Brain microvascular endothelial cell (primary cell): Measurements from ENCODE around the gene PTMA.

Source experiments
- DNase-seq: peaks from one replicate; pipeline ENCODE4 v3.0.0-alpha.2; 2020
- H3K27ac ChIP-seq: fragments of 250-450 bp; sonication (Bioruptor Pico); 2 replicates; pipeline ENCODE4 v1.5.1; 2020; ENCODE audit warnings: mild to moderate bottlenecking, moderate library complexity
- H3K27me3 ChIP-seq: fragments of 250-450 bp; sonication (Bioruptor Pico); replicated peaks from 2 replicates; pipeline ENCODE4 v1.5.1; 2020; ENCODE audit warnings: mild to moderate bottlenecking
- H3K36me3 ChIP-seq: fragments of 250-450 bp; sonication (Bioruptor Pico); replicated peaks from 2 replicates; pipeline ENCODE4 v1.5.1; 2020; ENCODE audit warnings: mild to moderate bottlenecking
- H3K4me3 ChIP-seq: 2 replicates; pipeline ENCODE4 v1.5.1; 2011; ENCODE audit warnings: low read depth, mild to moderate bottlenecking, control low read depth, low read length, moderate library complexity
- CTCF ChIP-seq: IDR thresholded peaks from 2 replicates; pipeline ENCODE4 v1.5.1; 2011; ENCODE audit warnings: low read depth, mild to moderate bottlenecking, moderate library complexity, low read length, control low read depth, inconsistent platforms; ENCODE audit errors: missing control alignments
- in situ Hi-C: cut with HindIII; loops from 2 replicates; pipeline ENCODE4 v1.10.0; 2017; ENCODE audit warnings: low sequenced_read_pairs, low pct_ligation_motif_present

Gene PTMA

GRCh38 chr2:231667096-231667427, 41.3 kb upstream of the PTMA start:
- Histone ChIP-seq H3K4me3 (peak overlapping the region; percentile 47), H3K36me3 (no peaks in the 10 kb centered on the region), H3K27ac (peak overlapping the region; percentile 92), H3K27me3 (no peaks in the 10 kb centered on the region)
- DNase-seq: no peak
- no peak for TF ChIP-seq CTCF
- in situ Hi-C loops: no loop called here

GRCh38 chr2:231667496-231667895, 40.8 kb upstream of the PTMA start:
- Histone ChIP-seq H3K27me3 (no peaks in the 10 kb centered on the region), H3K27ac (no peak overlapping the region), H3K36me3 (no peaks in the 10 kb centered on the region), H3K4me3 (no peak overlapping the region)
- no peak for TF ChIP-seq CTCF
- in situ Hi-C loops: no loop called here
- no peak for DNase-seq

GRCh38 chr2:231668981-231669380, 39.3 kb upstream of the PTMA start:
- Histone ChIP-seq H3K27ac (no peak overlapping the region), H3K27me3 (no peaks in the 10 kb centered on the region), H3K4me3 (no peak overlapping the region), H3K36me3 (no peaks in the 10 kb centered on the region)
- TF ChIP-seq CTCF: no peak
- in situ Hi-C loops: no loop called here
- no peak for DNase-seq

DNA sequence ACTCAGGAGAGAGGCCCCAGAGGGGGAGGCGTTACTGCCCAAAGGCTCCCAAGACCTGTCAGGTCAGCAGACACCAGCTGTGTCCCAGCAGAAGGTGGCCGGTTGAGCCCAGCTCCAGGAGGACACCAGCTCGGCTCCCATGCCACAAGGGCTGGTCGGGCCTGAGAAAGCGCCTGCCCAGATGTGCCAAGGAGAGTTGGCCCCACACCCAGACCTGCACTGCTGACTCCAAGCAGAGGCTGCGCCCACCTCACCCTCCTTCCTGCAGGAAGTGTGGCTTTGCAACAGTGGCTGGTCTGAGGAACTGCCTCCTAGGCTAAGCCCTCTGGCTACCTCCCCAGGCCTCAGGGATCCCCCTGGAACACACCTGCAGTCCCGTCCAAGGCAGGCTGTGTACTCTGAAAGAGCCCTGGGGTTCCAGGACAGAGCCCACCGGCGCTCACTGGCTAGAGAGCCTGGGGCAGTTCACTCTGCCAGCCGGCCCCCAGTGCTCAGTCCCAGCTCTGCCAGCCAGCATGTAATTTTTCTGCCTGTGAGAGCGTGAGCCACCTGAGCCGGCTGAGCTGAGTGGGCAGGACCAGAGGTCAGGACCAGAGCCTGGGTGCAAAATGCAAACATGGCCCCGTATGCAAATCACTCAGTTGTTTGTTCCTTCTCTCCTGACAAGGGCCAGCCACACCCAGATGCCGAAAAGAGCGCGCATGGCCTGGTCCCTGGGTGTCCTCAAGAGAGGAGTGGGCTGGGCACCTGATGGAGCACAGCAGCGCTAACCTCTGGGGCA, 36.9 kb upstream of the PTMA start:
- Histone ChIP-seq H3K27ac (no peak overlapping the region), H3K27me3 (no peaks in the 10 kb centered on the region), H3K4me3 (no peak overlapping the region), H3K36me3 (no peaks in the 10 kb centered on the region)
- in situ Hi-C loops: no loop called here
- DNase-seq: no peak
- no peak for TF ChIP-seq CTCF

DNA sequence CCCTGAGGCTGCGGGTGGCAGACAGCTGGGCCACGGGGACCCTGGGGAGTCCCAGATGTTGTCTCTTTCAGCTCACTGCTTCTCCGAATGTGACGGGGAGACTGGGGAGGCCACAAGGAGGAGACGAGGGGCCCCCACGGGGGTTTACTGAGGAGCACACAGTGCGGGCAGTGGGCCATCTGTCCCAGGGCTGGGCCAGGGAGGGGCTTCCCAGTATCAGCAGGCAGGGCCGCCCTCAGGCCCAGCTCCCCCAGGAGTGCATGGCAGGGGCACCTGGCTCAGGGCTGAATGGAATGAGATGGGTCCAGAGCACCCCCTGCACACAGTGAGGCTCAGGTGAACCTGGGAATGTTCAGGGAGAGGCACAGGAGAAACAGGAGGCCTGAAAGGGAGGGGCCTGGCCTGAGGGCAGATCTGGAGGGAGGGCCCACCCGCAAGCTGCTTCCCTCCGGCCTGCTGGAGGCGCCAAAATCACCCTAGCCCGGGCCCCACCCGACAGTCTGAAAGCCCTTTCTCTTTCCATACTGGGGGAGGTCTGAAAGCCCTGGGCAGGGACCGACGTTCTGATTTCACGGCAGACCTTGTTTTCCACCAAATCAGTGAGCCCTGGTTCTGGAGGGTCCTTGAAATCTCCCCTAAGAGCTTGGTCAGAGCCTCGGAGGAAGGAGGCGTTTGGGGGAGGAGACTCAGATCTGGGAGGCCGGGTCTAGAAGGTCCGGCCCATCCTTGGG, 35.5 kb upstream of the PTMA start:
- TF ChIP-seq CTCF: peak; percentile 73
- Histone ChIP-seq H3K36me3 (no peaks in the 10 kb centered on the region), H3K27ac (peak overlapping the region; percentile 48), H3K27me3 (no peaks in the 10 kb centered on the region), H3K4me3 (peak overlapping the region; percentile 49)
- DNase-seq: peak; percentile 45
- in situ Hi-C loops: no loop called here
